Measurements from ENCODE around the gene PPP1R14C.

DNA sequence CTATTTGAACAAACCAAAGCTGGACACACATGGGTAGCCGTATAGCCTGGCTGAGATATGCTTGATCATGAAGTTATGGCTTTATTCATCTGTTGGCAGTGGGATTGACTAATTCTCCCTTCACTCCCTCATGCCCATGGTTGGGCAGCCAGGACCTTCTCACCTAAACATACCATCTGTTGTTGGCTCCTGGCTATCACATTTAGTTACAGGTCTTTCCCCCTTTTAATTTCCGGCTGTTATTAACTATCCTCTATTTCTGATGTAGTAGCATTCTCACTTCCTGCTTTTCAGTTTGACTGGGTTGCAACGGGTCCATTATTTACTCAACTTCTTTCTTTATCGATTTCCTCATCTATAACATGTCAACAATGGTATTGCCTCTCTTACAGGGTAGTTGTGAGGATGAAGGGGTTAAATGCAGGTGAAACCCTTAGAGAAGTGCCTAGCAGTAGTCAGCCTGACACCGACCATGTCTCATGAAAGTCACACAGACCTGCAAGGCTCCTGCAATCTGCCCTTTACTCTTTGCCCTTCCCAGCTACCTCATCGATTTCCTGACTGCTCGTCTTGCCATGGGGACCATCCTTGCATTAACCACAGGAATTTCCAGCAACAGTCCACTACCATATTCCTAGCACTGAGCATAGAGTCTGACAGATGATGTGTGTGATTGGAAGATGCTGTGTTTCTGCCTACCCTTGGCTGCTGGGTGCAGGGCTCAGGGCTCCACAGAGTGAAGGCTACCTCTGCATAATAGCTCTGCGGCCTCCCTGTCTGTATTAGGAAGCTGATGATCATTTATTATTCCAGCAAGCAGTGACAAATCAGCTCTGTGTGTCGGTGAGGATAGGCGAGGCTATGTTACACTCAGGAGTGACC, 42.2 kb downstream of the PPP1R14C start:
- TF ChIP-seq, protein P1, sequence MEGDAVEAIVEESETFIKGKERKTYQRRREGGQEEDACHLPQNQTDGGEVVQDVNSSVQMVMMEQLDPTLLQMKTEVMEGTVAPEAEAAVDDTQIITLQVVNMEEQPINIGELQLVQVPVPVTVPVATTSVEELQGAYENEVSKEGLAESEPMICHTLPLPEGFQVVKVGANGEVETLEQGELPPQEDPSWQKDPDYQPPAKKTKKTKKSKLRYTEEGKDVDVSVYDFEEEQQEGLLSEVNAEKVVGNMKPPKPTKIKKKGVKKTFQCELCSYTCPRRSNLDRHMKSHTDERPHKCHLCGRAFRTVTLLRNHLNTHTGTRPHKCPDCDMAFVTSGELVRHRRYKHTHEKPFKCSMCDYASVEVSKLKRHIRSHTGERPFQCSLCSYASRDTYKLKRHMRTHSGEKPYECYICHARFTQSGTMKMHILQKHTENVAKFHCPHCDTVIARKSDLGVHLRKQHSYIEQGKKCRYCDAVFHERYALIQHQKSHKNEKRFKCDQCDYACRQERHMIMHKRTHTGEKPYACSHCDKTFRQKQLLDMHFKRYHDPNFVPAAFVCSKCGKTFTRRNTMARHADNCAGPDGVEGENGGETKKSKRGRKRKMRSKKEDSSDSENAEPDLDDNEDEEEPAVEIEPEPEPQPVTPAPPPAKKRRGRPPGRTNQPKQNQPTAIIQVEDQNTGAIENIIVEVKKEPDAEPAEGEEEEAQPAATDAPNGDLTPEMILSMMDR (IDR thresholded peaks at IDR 0.05) = no peak
- no peak for TF ChIP-seq EZH2 (IDR thresholded peaks at IDR 0.05)
- TF ChIP-seq EZH2phosphoT487 (IDR thresholded peaks at IDR 0.05) = no peak

Measured in neural progenitor cell (in vitro differentiated cells).